ENCODE results near the gene CSRP3.

Gene CSRP3

DNA sequence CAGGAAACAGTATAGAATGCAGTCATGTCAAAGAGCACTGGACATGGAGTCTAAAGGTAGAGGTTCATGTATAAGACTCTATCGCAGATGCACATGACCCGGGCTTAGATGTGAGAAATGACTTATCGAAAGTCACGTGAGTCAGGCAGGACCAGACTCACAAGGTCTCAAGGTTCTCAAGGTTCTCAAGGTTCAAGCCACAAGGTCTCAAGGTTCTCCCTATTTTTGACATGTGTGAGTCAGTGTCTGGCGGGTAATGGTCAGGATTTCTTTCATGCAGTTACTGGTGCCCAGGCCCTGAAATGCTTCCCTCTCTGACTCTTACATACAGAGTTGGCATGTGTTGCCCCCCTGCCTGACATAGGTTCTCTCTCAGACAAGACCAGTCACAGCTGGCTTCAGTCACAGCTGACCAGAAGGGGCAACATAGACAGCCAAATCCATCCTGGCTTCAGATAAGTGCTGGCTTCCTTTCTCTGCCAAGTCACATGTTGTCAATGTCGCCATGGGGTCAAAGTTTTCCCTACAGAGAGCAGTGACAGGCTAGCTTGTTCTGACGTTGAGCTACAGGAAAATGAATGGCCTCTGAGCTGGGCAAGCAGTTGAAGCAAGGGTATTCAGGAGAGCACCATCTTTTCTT is 10.1 kb downstream of the CSRP3 start:
- no peak for DNase-seq (ENCODE audit: low read depth, low spot score)
- no peak overlapping the region for H3K27ac ChIP-seq

DNA sequence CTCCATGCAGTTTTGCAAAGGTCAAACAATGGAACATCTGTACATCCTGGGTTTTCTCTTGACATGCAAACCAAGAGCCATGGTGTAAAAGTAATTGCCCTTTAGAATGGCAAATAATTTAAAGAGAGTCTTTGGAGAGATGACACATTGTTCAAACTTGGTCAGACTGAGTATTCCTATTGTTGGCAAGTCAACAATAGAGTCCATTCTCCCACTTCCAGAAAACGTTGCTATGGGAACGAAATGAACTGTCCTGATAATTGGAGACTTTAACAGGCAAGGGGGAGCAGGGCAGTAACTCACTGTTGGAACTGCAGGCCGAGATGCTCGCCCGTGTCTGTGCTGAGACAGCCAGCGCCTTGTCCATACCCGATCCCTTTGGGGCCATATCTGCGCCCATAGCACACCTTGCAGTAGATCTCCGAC is 13.9 kb downstream of the CSRP3 start:
- no peak for DNase-seq (ENCODE audit: low read depth, low spot score)
- H3K27ac ChIP-seq, result no peak overlapping the region

DNA sequence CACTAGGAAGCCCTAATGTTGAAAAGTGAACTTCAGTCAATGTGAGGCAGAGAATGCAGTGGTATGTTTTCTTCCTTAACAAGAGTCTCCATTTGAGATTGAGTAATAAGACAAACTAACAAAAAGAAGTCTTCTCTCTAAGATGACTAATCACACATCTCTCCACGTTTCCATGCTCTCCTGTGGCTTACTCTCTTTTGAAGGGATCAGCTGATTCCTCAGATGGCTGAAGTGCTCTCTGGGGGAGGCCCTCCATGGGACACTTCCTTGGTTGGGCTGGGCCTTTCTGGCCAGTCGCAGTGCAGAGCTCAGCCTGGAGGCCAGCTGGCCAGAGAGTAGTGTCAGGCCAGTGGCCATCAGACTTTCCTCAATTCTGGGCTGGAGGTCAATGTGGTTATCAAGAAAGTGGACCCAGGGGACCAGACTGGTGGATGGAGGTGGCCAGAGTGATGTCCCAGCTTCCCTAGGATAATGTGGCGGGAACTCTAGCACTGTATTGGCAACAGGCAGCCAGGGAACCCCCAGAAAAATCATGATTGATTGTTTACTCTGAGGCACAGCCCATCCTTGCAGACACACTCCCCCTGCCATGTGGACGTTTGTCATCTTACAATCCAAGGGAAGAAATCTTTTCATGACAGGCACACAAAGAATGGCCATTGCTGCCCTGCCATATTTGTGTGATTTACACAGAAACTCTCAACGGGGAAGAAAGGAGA is 14.5 kb downstream of the CSRP3 start:
- no peak for DNase-seq (ENCODE audit: low read depth, low spot score)
- H3K27ac ChIP-seq, result no peak overlapping the region

DNA sequence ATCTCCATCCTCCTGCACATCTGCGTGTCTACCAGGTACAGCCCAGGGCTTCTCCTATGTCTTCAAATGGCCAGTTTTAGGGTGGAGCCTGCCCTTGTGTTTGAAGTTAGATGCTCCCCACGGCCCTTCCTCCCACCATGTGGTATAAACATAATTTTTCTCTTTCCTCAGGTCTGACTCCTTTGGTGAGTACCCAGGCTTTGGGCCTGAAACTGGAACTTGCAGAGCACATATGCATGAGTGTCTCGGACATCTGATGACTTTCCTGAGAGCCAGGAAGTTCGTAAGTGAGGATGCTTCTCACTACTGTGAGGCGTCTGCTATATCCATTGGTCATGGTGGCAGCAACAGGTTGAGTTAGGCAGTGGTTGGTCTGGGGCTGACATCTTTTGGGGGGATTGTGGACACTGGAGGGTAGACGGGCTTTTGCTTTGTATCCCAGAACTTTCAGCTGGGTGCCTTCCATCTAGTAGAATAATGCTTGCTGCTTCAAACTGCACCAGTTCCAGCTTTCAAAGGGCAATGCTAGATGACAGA is 16.2 kb downstream of the CSRP3 start:
- no peak for DNase-seq (ENCODE audit: low read depth, low spot score)
- H3K27ac ChIP-seq, result no peak overlapping the region

DNA sequence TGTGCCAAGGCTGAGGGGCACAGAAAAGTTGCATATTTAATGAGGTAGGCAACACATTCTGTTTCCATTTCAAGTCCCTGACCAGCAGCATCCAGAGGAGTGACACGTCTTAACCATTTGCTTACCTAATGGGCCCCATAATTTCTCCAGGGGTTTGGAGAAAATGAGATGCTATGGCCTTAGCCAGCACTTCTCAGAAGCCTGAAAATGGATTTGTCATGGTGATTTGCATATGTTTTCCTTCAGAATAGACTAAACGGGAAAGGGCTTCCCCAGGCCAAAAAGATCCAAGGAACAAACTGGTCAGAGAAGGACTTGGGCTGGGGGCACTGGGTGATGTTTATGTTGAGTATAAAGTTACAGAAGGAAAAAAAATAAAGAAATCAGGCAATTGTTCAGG is 16.7 kb downstream of the CSRP3 start:
- no peak for DNase-seq (ENCODE audit: low read depth, low spot score)
- H3K27ac ChIP-seq, result no peak overlapping the region

DNA sequence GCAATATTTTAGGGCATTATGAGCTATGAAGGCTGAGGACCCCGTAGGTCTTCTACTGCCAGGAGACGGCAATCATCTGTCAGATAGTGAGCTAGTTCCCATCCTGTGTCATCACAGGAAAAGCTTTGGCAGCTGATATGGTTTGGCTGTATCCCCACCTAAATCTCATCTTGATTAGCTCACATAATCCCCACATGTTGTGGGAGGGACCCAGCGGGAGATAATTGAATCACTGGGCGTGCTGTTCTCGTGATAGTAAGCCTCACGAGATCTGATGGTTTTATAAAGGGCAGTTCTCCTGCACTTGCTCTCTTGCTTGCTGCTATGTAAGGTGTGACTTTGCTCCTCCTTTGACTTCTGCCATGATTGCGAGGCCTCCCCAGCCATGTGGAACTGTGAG is 18.1 kb downstream of the CSRP3 start:
- no peak overlapping the region for H3K27ac ChIP-seq
- DNase-seq (ENCODE audit: low read depth, low spot score), result no peak

DNA sequence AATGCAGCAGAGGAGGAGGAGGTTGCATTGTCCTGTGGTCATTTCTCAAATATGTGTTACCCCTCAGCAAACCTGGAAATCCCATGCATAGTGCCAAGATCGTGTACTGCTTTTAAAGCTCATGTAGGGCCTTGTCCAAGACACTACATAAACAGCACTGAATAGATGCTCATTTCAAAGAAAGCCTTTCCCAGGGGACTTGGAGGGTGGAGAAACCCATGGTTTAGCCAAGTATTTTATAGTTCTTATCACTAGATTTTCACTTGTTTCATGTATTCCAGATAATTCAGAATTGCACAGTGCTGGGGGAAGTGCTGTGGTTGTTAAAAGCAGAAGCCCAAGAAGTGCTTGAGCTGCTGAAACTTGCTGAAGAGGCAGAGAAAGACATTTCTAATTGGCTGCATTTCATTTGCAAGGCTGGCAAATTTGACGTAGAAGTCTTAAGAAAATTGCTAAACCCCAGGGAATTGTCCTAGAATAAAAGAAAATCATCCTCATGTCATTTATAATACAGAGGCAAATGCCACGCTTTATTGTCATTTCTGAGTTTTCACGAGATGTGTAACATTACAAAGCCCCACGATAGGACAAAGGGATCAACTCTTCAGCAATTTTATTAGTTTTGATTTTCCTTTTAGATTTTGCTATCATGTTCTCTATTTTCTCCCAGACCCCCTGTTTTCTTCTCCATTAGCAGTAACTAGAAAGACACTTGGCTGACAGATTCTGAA is 20.1 kb downstream of the CSRP3 start:
- H3K27ac ChIP-seq, result no peak overlapping the region
- no peak for DNase-seq (ENCODE audit: low read depth, low spot score)

DNA sequence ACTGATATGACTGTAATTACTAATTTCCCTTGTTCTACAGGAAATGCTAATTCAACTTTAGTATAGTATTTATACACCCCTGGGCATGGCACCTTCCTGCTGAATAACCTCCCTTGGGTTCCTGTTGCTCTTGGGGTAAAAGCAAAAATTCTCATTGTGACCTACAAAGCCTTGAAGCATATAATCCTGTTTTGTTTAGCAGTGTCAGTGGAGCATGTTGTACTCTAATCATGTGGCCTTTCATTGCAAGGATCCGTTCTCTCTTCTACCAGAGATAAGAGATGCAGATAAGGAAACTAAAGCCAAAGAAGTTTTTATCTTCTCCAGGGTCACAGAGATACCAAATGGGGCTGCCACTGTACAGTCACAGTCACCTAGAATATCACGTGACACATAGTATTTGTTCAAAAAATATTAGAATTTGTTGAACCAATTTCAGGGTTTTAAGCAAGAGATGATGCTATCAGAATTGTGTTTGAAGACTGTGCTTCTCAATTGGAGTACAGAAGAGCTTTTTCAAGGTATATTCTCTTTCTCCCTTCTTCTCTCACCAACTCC is 25.1 kb downstream of the CSRP3 start:
- DNase-seq (ENCODE audit: low read depth, low spot score), result no peak
- no peak overlapping the region for H3K27ac ChIP-seq

DNA sequence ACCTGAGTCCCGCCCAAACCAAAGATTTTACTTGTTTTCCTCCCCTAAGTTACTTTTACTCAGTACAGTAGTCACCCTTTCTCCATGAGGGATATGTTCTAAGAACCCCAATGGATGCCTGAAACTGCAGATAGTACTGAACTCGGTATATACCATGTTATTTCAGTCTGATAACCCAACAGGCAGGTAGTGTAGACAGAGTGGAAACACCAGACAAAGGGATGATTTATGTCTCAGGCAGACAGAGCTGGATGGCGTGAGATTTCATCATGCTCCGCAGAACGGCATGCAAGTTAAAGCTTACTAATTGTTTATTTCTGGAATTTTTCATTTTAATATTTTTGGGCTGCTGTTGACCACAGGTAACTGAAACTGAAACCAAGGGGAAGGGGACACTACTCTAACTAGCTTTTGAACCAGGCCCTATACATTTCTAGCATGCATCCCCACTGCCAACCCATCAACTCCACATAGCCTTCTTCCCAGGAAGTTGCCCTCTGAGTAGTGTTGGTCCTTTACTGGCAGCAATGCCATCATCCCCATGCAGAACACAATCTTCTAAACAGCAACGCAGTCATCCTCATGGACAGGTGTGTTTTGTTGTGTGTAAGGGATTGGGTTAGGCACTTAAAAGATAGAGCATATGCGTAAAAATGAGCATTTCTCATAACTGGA is 27.7 kb downstream of the CSRP3 start:
- H3K27ac ChIP-seq, result no peak overlapping the region
- DNase-seq (ENCODE audit: low read depth, low spot score), result no peak

DNA sequence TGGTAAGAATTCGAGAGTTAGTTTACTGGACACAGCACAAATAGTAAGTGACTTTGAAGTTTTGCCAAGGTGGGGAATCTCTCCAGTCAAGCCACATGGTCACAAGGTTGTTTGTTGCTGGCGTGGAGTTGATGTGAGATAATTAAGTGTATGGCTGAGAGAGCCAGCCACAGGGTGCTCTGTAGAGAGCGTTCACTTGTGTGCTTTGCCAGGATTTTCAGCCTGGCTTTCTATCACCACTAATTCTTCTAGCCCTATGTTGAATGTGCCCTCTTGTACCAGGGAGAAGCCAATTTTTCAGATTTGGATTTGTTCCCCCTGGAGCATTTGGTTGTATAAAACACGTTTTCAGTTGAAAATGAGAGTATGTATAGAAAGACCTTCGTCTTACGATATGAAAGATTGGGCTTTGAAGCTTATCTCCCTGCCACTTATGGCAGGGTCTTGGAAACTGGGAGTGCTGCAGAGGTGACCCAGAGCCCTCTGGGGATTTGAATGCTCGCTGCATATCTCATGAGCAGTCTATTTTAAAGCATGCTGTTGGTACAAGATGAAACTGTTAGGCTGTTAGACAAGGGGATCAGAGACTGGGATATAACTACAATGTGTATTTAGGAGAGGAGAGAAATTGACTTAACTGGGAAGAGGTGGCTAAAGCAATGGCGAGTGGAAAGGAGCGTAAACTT is 28.6 kb downstream of the CSRP3 start:
- DNase-seq (ENCODE audit: low read depth, low spot score), result no peak

DNA sequence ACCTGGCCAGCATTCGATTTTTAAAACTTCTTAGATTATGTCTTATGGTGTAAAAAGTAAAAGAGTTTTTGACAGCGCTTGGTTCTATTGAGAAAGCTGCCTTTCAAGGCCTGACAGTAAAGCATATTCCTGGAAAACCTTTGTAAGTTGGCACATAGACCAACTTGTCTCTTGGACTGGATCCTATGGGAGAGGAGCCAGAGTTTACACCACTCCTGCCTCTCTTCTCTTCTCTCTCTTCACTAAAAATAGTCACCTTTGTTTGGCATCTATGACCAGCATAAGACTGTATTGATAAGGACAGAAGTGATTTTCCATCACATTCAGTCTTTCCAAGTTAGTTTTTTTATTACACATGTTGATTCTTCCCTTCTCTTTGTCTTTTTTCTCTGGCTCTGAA is 33.7 kb downstream of the CSRP3 start:
- no peak overlapping the region for H3K27ac ChIP-seq
- DNase-seq (ENCODE audit: low read depth, low spot score), result no peak

More for the DNA sequence above, 28.6 kb downstream of the CSRP3 start:
- H3K27ac ChIP-seq, result no peak overlapping the region

DNA sequence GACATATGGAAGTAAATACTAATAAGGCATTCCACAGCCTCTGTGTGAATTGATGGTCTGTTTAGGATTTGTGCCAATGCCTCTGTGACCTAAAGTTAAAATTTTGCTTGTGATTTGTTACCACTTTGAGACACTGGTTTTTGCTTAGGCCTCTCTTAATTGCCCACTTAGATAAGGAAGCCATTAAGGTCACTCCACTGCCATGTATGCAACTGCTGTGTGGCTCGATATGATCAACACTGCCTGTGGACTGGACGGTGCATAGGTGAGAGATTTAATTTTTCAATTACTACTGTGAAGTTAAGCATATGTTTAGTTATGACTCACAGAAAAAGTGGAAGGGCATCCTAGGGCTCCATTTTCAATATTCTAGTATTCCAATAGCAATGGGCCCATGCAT is 36.9 kb downstream of the CSRP3 start:
- no peak overlapping the region for H3K27ac ChIP-seq
- DNase-seq (ENCODE audit: low read depth, low spot score), result no peak

DNA sequence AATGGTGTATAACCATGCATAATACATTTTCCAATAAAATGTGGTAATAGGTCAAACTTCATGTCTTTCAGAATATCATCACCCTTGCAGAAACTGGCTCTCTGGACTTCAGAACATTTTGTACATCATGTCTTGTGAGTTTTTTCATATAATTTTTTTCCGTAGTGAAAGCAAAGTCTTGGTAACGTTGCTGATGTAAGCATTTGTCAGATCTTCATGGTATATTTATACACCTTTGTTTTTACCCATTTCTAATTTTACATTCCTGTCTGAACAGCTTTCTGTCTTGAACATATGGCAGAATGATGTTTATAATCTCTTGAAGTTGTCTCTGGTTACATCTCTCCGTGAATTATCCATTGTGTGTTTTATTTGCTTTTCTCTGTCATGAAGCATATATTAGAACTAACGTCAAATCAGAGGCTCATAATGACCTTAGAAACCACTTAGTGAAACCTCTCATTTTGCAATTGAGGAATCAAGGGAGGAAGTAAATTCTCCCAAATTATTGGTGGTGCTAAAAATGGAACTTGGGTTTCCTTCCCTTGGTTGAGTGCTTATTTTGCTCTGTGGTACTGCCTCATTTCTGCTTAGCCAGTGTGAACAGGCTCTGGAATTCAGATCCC is 37.4 kb downstream of the CSRP3 start:
- DNase-seq (ENCODE audit: low read depth, low spot score), result no peak

DNA sequence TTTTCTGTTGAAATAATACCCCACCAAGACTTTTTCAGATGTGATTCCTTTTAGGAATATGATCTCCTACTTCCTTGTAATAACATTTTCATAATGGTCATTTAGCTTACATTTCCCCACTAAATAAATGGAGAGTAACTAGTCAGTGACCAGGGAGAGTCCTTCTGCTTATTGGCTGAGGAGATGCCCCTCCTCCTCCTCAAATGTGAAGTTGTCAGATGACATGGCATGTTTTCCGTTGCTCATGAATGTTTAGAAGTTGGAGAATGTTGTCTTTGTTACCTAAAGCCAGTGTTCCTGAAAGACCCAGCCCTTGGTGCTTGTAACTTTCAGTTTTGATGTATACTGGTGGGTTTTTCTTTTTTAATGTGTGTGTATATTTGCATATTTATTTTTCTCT is 38.2 kb downstream of the CSRP3 start:
- DNase-seq (ENCODE audit: low read depth, low spot score), result no peak
- no peak overlapping the region for H3K27ac ChIP-seq

More for the DNA sequence above, 37.4 kb downstream of the CSRP3 start:
- no peak overlapping the region for H3K27ac ChIP-seq

DNA sequence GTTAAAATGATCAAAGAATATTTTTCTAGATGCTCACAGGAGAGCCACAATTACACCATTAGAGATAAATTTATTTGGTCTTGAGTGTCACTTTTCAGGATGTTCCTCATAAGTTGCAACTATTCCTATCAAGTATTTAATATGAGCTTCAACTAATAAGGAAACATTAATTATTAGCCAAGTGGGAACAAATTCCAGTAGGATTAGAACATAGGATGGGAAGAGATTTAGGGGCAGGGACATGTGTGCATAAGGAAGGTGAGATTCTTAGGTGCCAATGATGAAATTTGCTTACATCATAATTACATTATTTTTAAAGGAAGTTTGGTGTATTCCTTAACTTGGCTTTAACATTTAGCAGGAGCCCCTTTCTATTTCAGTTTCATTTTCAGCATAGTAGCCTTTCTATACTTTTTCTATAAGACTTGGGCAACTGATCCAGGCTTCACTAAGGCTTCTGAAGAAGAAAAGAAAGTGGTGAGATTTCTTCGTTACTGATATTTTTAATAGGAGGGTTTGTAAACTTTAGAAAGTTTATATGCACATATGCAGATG is 38.8 kb downstream of the CSRP3 start:
- DNase-seq (ENCODE audit: low read depth, low spot score), result no peak
- no peak overlapping the region for H3K27ac ChIP-seq

DNA sequence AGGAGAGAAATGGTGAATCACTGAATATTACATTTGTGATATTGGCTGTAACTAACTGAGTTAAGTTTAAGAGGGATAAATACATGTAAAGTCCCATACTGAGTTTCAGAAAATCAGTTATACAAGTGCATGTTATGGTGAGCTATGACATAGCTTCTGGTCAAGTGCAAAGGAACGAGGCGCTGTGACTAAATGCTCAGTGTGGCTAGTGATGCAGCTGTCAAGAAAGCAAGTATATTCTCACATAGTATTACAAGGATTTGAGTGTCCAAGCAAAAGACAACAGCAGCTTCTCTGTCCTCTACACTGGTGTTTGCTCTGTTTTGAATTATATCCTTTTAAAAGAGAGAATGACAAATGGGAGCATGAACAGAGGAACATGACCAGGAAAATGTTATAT is 40.1 kb downstream of the CSRP3 start:
- no peak for DNase-seq (ENCODE audit: low read depth, low spot score)
- H3K27ac ChIP-seq, result no peak overlapping the region

DNA sequence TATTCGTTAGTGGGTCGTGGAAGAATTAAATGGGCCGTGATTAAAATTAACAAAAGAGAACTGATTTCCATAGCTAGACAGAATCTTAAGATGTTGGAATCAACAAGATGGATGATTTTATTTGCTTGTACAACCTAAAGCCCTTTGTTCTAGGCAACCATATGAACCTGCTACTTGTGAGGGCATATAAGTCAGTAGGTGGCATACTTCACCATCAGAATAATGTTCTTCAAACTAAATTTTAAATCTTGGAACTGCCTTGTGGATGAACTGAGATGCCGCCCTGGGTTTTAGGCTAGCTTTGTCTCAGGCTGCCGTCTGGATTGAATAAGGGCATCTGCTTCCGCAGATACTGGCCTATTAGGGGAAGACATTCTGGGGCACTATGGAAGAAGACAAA is 40.9 kb downstream of the CSRP3 start:
- H3K27ac ChIP-seq, result no peak overlapping the region
- no peak for DNase-seq (ENCODE audit: low read depth, low spot score)

DNA sequence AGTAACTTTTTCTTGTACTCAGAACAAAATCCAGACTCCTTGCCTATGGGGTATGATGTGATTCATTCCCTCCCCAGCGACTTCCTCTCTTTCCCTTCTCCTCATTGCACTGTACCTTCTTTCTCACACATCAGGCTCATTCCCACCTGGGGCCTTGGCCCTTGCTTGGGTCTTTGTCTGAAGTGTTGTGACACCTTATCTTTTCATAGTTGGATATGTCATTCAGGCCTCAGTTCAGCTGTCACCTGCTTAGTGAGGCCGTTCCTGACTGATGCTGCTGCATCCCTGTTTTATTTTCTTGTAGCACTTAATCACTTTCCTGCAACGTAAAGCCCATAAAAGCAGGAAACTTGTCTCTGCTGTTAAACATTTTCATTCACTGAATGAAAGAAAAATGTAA is 44.9 kb downstream of the CSRP3 start:
- no peak for DNase-seq (ENCODE audit: low read depth, low spot score)
- no peak overlapping the region for H3K27ac ChIP-seq

DNA sequence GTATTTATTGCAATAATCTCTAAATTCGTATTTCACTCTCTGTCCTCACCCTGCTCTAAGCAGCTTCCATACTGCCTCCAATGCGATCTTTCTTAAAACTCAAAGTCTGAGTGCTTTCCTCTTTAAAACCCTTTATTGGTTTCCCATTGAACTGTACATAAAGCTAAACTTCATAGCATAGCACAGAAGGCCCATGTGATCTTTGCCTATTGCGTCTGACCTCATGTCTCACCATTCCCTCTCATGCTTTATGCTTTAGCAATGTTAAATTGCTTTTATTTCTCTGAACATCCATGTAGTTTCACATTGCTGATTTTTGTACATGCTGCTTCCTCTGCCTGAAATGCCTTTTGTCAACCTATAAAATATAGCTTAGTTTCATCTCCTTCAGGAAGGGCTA is 56.5 kb downstream of the CSRP3 start:
- H3K27ac ChIP-seq, result no peak overlapping the region
- no peak for DNase-seq (ENCODE audit: low read depth, low spot score)

Data from epithelial cell of prostate (primary cell).